Mesendoderm (in vitro differentiated cells): ENCODE results near the gene COL4A4. TPM values are rescaled to one million over a fixed set of nuclear protein-coding genes. Genes with fewer than 3 reads are reported as not detected.

Source experiments
- DNase-seq: peaks from one replicate; pipeline ENCODE4 v3.0.0; 2013
- H2AK5ac ChIP-seq: 2 replicates; pipeline ENCODE4 v1.6.1; 2013; ENCODE audit warnings: low read length, inconsistent platforms
- H2BK120ac ChIP-seq: 2 replicates; pipeline ENCODE4 v1.6.1; 2013; ENCODE audit warnings: low read depth, mild to moderate bottlenecking, low read length, moderate library complexity, mixed read lengths
- H2BK15ac ChIP-seq: replicated peaks from 2 replicates; pipeline ENCODE4 v1.6.1; 2013; ENCODE audit warnings: low read depth, mild to moderate bottlenecking, moderate library complexity
- H2BK5ac ChIP-seq: 2 replicates; pipeline ENCODE4 v1.6.1; 2013; ENCODE audit warnings: low read length, inconsistent platforms
- H3K18ac ChIP-seq: 2 replicates; pipeline ENCODE4 v1.6.1; 2013; ENCODE audit warnings: mild to moderate bottlenecking, low read length, mixed read lengths
- H3K23ac ChIP-seq: one replicate; pipeline ENCODE4 v1.6.1; 2013; ENCODE audit warnings: low read length
- H3K27ac ChIP-seq: 2 replicates; pipeline ENCODE4 v1.5.1; 2013; ENCODE audit warnings: low read depth, mild to moderate bottlenecking, inconsistent platforms, low read length, moderate library complexity
- H3K27me3 ChIP-seq: 2 replicates; pipeline ENCODE4 v1.6.1; 2013; ENCODE audit warnings: low read length, control low read depth, mild to moderate bottlenecking, inconsistent platforms; ENCODE audit not compliant: insufficient read depth, poor library complexity
- H3K36me3 ChIP-seq: 2 replicates; pipeline ENCODE4 v1.6.1; 2013; ENCODE audit warnings: low read length, inconsistent platforms; ENCODE audit not compliant: control insufficient read depth, insufficient read depth
- H3K4ac ChIP-seq: one replicate; pipeline ENCODE4 v1.6.1; 2013; ENCODE audit warnings: low read depth, mild to moderate bottlenecking, low read length, moderate library complexity
- H3K4me1 ChIP-seq: 2 replicates; pipeline ENCODE4 v1.6.1; 2013; ENCODE audit warnings: low read depth, low read length, inconsistent platforms; ENCODE audit not compliant: control insufficient read depth
- H3K4me2 ChIP-seq: 2 replicates; pipeline ENCODE4 v1.6.1; 2013; ENCODE audit warnings: low read length
- H3K4me3 ChIP-seq: 2 replicates; pipeline ENCODE4 v1.5.1; 2013; ENCODE audit warnings: mild to moderate bottlenecking, low read length
- H3K56ac ChIP-seq: one replicate; pipeline ENCODE4 v1.6.1; 2013; ENCODE audit warnings: low read length
- H3K79me1 ChIP-seq: 2 replicates; pipeline ENCODE4 v1.6.1; 2013; ENCODE audit warnings: low read length, inconsistent platforms
- H3K79me2 ChIP-seq: 2 replicates; pipeline ENCODE4 v1.6.1; 2013; ENCODE audit warnings: mild to moderate bottlenecking, low read length; ENCODE audit not compliant: control insufficient read depth, insufficient read depth
- H3K9ac ChIP-seq: 2 replicates; pipeline ENCODE4 v1.6.1; 2013; ENCODE audit warnings: low read length, inconsistent platforms
- H4K5ac ChIP-seq: one replicate; pipeline ENCODE4 v1.6.1; 2013; ENCODE audit warnings: low read length
- H4K8ac ChIP-seq: one replicate; pipeline ENCODE4 v1.6.1; 2013; ENCODE audit warnings: low read depth, mild to moderate bottlenecking, control low read depth, low read length, moderate library complexity
- WGBS: extraction: QIAGEN DNeasy Blood & Tissue Kit; methylation state at CpG from one replicate; pipeline ENCODE4 v1.1.7; 2013; ENCODE audit warnings: low lambda C conversion rate, missing lambda C conversion rate; ENCODE audit not compliant: insufficient coverage; ENCODE audit errors: extremely low coverage; 5-methylcytosine and 5-hydroxymethylcytosine counted together
- small RNA-seq: library from polyadenylated mRNA; stranded (forward); fragments of <200 nt; extraction: miRNeasy Mini kit (QIAGEN cat#:217004); gene quantifications from one replicate; pipeline ENCODE3, GENCODE V24; 2013; ENCODE audit not compliant: insufficient read depth

The COL4A4 gene

GRCh38 chr2:226953826-226954225, 210.2 kb downstream of the COL4A4 start:
- no peak overlapping the region for H4K8ac ChIP-seq
- no CpG with 5 or more reads among the region's 6 CpGs for WGBS
- H2BK5ac ChIP-seq = no peak overlapping the region
- no peaks in the 10 kb centered on the region for H3K79me1 ChIP-seq
- no peak overlapping the region for H3K4me2 ChIP-seq
- no peaks in the 10 kb centered on the region for H3K27me3 ChIP-seq
- H3K27ac ChIP-seq = no peak overlapping the region
- H2BK120ac ChIP-seq = no peak overlapping the region
- no peak overlapping the region for H3K9ac ChIP-seq
- no peaks in the 10 kb centered on the region for H3K79me2 ChIP-seq
- H4K5ac ChIP-seq = no peak overlapping the region
- no peak overlapping the region for H3K4ac ChIP-seq
- no peak overlapping the region for H3K23ac ChIP-seq
- no peaks in the 10 kb centered on the region for H3K4me1 ChIP-seq
- no peak overlapping the region for H2BK15ac ChIP-seq
- no peak overlapping the region for H3K4me3 ChIP-seq
- no peak overlapping the region for H2AK5ac ChIP-seq
- no peak for DNase-seq
- no peak overlapping the region for H3K18ac ChIP-seq
- H3K56ac ChIP-seq = no peak overlapping the region
- no peaks in the 10 kb centered on the region for H3K36me3 ChIP-seq

- H3K79me1 ChIP-seq = no peaks in the 10 kb centered on the region
- H3K4ac ChIP-seq = no peak overlapping the region
- H3K4me2 ChIP-seq = no peak overlapping the region
- WGBS = no CpG with 5 or more reads among the region's 3 CpGs
- no peak overlapping the region for H3K27ac ChIP-seq
- no peak overlapping the region for H4K5ac ChIP-seq
- no peaks in the 10 kb centered on the region for H3K27me3 ChIP-seq
- no peak overlapping the region for H2BK120ac ChIP-seq
- DNase-seq = no peak
- no peak overlapping the region for H2BK5ac ChIP-seq
- no peak overlapping the region for H3K56ac ChIP-seq
- H2BK15ac ChIP-seq = no peak overlapping the region
- no peak overlapping the region for H3K9ac ChIP-seq
- H3K79me2 ChIP-seq = no peaks in the 10 kb centered on the region
- H3K36me3 ChIP-seq = no peaks in the 10 kb centered on the region
- no peaks in the 10 kb centered on the region for H3K4me1 ChIP-seq
- H4K8ac ChIP-seq = no peak overlapping the region
- no peak overlapping the region for H3K4me3 ChIP-seq
- H3K23ac ChIP-seq = no peak overlapping the region
- no peak overlapping the region for H2AK5ac ChIP-seq
- no peak overlapping the region for H3K18ac ChIP-seq
Measured at GRCh38 chr2:226953206-226953605, 210.8 kb downstream of the COL4A4 start.

Small RNA genes lying within 50 kb of the gene (small RNA-seq; reads per million reads assigned to genes)
- not detected for gene RF00554
